GM12801 (cell line): ENCODE results near the gene DAPK1.

Source experiments
- CTCF ChIP-seq: IDR thresholded peaks from one replicate; pipeline ENCODE4 v1.5.1; 2011; ENCODE audit warnings: control low read depth; ENCODE audit not compliant: insufficient read length; ENCODE audit errors: extremely low read depth

Gene DAPK1

GRCh38 chr9:87667164-87667738, 169.6 kb downstream of the DAPK1 start:
- TF ChIP-seq CTCF = no peak

DNA sequence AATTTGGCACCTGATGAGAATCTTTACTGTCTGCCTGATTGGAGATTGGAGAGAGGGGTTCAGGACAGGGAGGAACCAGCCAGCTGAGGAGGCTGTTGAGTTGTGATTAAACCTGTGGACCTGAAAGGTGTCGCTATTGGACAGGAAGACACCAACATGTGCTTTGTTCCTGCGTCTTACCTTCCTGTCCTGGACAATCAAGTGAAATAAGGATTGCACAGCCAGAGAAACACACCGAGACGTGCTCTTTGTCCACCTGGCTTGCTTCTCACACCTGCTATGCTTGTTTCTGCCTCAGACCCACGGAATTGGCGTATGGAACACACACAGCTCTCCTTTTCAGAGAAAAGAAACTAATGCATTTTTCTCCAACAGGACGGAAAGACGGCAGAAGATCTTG, 170.6 kb downstream of the DAPK1 start:
- no peak for TF ChIP-seq CTCF

DNA sequence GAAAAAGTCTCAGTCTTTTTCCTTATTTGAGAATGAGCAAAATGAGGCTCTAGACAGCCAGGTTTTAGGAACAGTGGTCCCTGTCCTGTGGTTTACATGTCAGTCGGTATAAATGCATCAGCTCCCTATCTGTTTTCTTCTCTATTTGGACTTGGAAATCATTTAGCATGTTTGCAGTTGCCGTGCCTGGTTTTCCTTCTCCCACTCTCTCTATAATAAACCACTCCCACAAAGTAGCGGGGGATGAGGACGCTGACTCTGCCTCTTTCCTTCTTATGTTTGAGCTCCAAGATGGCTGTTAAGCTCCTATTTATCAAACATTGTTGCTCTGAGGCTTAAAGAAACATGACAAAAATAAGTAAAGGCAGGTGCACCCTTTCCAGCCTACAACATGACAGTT, 171.1 kb downstream of the DAPK1 start:
- no peak for TF ChIP-seq CTCF

GRCh38 chr9:87670572-87671264, 173.1 kb downstream of the DAPK1 start:
- TF ChIP-seq CTCF = no peak

DNA sequence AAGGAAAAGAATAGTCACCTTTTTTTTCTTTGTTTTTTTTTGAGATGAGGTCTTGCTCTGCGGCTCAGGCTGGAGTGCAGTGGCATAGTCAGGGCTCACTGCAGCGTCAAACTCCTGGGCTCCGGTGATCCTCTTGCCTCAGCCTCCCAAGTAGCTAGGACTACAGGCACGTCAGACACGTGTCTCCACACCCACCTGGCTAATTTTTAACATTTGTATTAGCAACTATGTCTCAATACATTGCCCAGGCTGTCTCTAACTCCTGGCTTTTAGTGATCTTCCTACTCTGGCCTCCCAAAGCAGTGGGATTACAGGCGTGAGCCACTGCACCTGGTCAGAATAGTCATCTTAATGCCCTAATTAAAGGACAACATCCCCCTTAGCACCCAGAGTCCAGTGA, 173.8 kb downstream of the DAPK1 start:
- no peak for TF ChIP-seq CTCF

- no peak for TF ChIP-seq CTCF
These were observed 174.3 kb downstream of the DAPK1 start for GRCh38 chr9:87671925-87672324.

DNA sequence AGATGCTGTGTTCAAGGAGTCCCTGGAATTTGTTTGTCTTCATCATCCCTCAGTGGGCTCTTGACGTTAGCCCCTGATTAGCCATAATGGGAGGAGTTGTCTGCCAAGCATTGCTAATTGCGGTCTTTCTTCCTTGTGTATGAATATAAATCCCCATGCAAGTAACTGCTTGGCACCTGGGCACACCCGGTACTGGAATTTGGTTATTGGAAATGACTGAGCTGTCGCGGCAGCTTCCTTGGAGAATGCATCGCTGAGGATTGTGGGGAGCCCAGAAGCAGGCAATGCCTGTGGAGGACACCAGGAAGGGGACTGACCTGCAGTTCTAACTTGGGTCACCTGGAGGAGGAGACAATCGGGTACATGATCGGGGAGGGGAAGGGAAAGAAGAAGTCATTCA, 174.9 kb downstream of the DAPK1 start:
- TF ChIP-seq CTCF = no peak
